H1 (cell line): ENCODE measurements around the gene PGBD5. TPM values are rescaled to one million over a fixed set of nuclear protein-coding genes. Genes with fewer than 3 reads are reported as not detected.

Source experiments
- CTCF ChIA-PET: fragments of 300-600 bp; sonication (Branson Sonifier 250); formaldehyde crosslinking; loops from one replicate; lab custom pipeline; 2021; ENCODE audit not compliant: partially characterized antibody; lab: Charles Lee
- POLR2A ChIA-PET: fragments of 300-600 bp; sonication (Branson Sonifier 250); formaldehyde crosslinking; loops from one replicate; lab custom pipeline; 2021; ENCODE audit warnings: inconsistent platforms; ENCODE audit not compliant: partially characterized antibody; lab: Charles Lee
- DNase-seq, 2 experiments: peaks; one replicate each; pipeline versions ENCODE4 v3.0.0 to v3.0.0-alpha.2; 2010 to 2022; ENCODE audit warnings: low spot score in 2 of 2, low read depth in 1 of 2, mixed read lengths in 1 of 2
- FAIRE-seq: peaks from 2 replicates; lab custom pipeline; 2011; peaks lifted over from hg19 to GRCh38; lab: Jason Lieb, UNC
- H2AFZ ChIP-seq: 2 replicates; pipeline ENCODE4 v1.8.1; 2012; ENCODE audit warnings: low read length, inconsistent platforms
- H2AK5ac ChIP-seq: 2 replicates; pipeline ENCODE4 v1.6.1; 2013; ENCODE audit warnings: low read depth, low read length
- H2BK120ac ChIP-seq: replicated peaks from 2 replicates; pipeline ENCODE3; 2013; ENCODE audit warnings: low read depth, low read length, inconsistent platforms
- H2BK12ac ChIP-seq: 2 replicates; pipeline ENCODE4 v1.6.1; 2013; ENCODE audit warnings: low read depth, low read length
- H2BK15ac ChIP-seq: 2 replicates; pipeline ENCODE4 v1.6.1; 2013; ENCODE audit warnings: low read length
- H2BK20ac ChIP-seq: 2 replicates; pipeline ENCODE4 v1.6.1; 2013; ENCODE audit warnings: low read length
- H2BK5ac ChIP-seq: 2 replicates; pipeline ENCODE4 v1.6.1; 2013; ENCODE audit warnings: low read depth, low read length
- H3K14ac ChIP-seq: 2 replicates; pipeline ENCODE4 v1.6.1; 2013; ENCODE audit warnings: inconsistent platforms; ENCODE audit not compliant: insufficient read length
- H3K18ac ChIP-seq: 2 replicates; pipeline ENCODE4 v1.6.1; 2013; ENCODE audit warnings: low read length; ENCODE audit errors: extremely low read depth
- H3K23ac ChIP-seq: 2 replicates; pipeline ENCODE4 v1.6.1; 2013; ENCODE audit warnings: inconsistent platforms; ENCODE audit not compliant: insufficient read length
- H3K23me2 ChIP-seq: 2 replicates; pipeline ENCODE4 v1.6.1; 2013; ENCODE audit warnings: low read depth, low read length
- H3K27ac ChIP-seq: 2 replicates; pipeline ENCODE4 v1.6.1; 2011; ENCODE audit warnings: low read depth, low read length, inconsistent platforms
- H3K27me3 ChIP-seq, 4 experiments: replicated peaks in 1 of 4; 1 replicate in 1 of 4; 2 replicates in 3 of 4; pipeline versions ENCODE4 v1.6.1 to v1.8.1; 2011 to 2013; ENCODE audit warnings: low read length in 3 of 4, mild to moderate bottlenecking in 3 of 4, inconsistent platforms in 2 of 4, mixed read lengths in 2 of 4, moderate library complexity in 1 of 4; ENCODE audit not compliant: control insufficient read depth in 3 of 4, insufficient read depth in 3 of 4; ENCODE audit errors: extremely low read depth in 1 of 4
- H3K36me3 ChIP-seq, 4 experiments: 2 replicates each; pipeline versions ENCODE4 v1.6.1 to v1.8.1; 2011 to 2013; ENCODE audit warnings: mild to moderate bottlenecking in 4 of 4, low read length in 3 of 4, moderate library complexity in 2 of 4, control low read depth in 1 of 4, inconsistent platforms in 1 of 4; ENCODE audit not compliant: insufficient read depth in 4 of 4, control insufficient read depth in 2 of 4
- H3K4ac ChIP-seq: replicated peaks from 2 replicates; pipeline ENCODE3; 2013; ENCODE audit warnings: low read length, low read depth, mixed read lengths, inconsistent platforms; ENCODE audit not compliant: insufficient read length
- H3K4me1 ChIP-seq, 4 experiments: replicated peaks in 1 of 4; 1 replicate in 1 of 4; 2 replicates in 3 of 4; pipeline versions ENCODE4 v1.6.1 to v1.8.1; 2011 to 2013; ENCODE audit warnings: low read length in 3 of 4, inconsistent platforms in 2 of 4, mixed read lengths in 1 of 4; ENCODE audit not compliant: insufficient read depth in 4 of 4, control insufficient read depth in 3 of 4
- H3K4me2 ChIP-seq, 2 experiments: 2 replicates each; pipeline versions ENCODE4 v1.6.1 to v1.8.1; 2011 to 2013; ENCODE audit warnings: low read depth in 2 of 2, low read length in 2 of 2, control low read depth in 1 of 2, inconsistent platforms in 1 of 2, mild to moderate bottlenecking in 1 of 2; ENCODE audit not compliant: insufficient read depth in 1 of 2
- H3K4me3 ChIP-seq, 4 experiments: fragments of 200-600, 300-600 bp in 1 of 4; sonication (generic), shearing (Covaris generic), sonication (Bioruptor Twin) in 1 of 4; 2 replicates each; pipeline versions ENCODE4 v1.5.1 to v1.8.1; 2011 to 2016; ENCODE audit warnings: low read length in 4 of 4, low read depth in 3 of 4, control low read depth in 2 of 4, inconsistent platforms in 2 of 4, mild to moderate bottlenecking in 2 of 4, mixed read lengths in 1 of 4, moderate library complexity in 1 of 4; ENCODE audit not compliant: insufficient read depth in 2 of 4; ENCODE audit errors: extremely low read depth in 1 of 4
- H3K56ac ChIP-seq: replicated peaks from 2 replicates; pipeline ENCODE3; 2013; ENCODE audit warnings: low read depth, mild to moderate bottlenecking, mixed read lengths, low read length, inconsistent platforms; ENCODE audit not compliant: insufficient read length
- H3K79me1 ChIP-seq: 2 replicates; pipeline ENCODE4 v1.6.1; 2013; ENCODE audit warnings: low read depth, low read length, control low read depth
- H3K79me2 ChIP-seq, 2 experiments: 2 replicates each; pipeline versions ENCODE4 v1.6.1 to v1.8.1; 2012 to 2013; ENCODE audit warnings: low read length in 2 of 2, mild to moderate bottlenecking in 2 of 2, inconsistent platforms in 1 of 2; ENCODE audit not compliant: insufficient read depth in 2 of 2, control insufficient read depth in 1 of 2
- H3K9ac ChIP-seq, 4 experiments: replicated peaks in 1 of 4; 1 replicate in 1 of 4; 2 replicates in 3 of 4; pipeline versions ENCODE4 v1.6.1 to v1.8.1; 2011 to 2013; ENCODE audit warnings: low read depth in 3 of 4, low read length in 3 of 4, control low read depth in 2 of 4, mild to moderate bottlenecking in 2 of 4, moderate library complexity in 2 of 4, inconsistent platforms in 1 of 4; ENCODE audit errors: extremely low read depth in 1 of 4
- H3K9me3 ChIP-seq, 2 experiments: 2 replicates each; pipeline versions ENCODE4 v1.6.1 to v1.8.1; 2012 to 2013; ENCODE audit warnings: mild to moderate bottlenecking in 2 of 2, moderate library complexity in 2 of 2, control low read depth in 1 of 2, inconsistent platforms in 1 of 2, low read depth in 1 of 2, low read length in 1 of 2, mixed read lengths in 1 of 2; ENCODE audit not compliant: insufficient read depth in 2 of 2
- H4K20me1 ChIP-seq, 2 experiments: replicated peaks in 1 of 2; 2 replicates each; pipeline versions ENCODE3 to v1.8.1; 2011 to 2013; ENCODE audit warnings: inconsistent platforms in 2 of 2, low read length in 2 of 2, mild to moderate bottlenecking in 1 of 2; ENCODE audit not compliant: insufficient read depth in 2 of 2, control insufficient read depth in 1 of 2
- H4K5ac ChIP-seq: 2 replicates; pipeline ENCODE4 v1.6.1; 2013; ENCODE audit warnings: low read length, low read depth, mixed read lengths, inconsistent platforms; ENCODE audit not compliant: insufficient read length
- H4K8ac ChIP-seq: 2 replicates; pipeline ENCODE4 v1.8.0; 2013; ENCODE audit warnings: mild to moderate bottlenecking, moderate library complexity, low read length, inconsistent platforms; ENCODE audit not compliant: insufficient read depth; ENCODE audit errors: extremely low read depth
- H4K91ac ChIP-seq: replicated peaks from 2 replicates; pipeline ENCODE3; 2013; ENCODE audit warnings: low read length, mixed read lengths, inconsistent platforms; ENCODE audit not compliant: insufficient read length
- ASH2L ChIP-seq: fragments of 200-600, 300-600 bp; sonication (generic); IDR thresholded peaks from one replicate; pipeline ENCODE4 v1.7.1; 2017; ENCODE audit warnings: low read length
- CBX8 ChIP-seq: fragments of 300-800, 300-1000 bp; sonication (generic); IDR thresholded peaks from 2 replicates; pipeline ENCODE4 v1.7.1; 2016; ENCODE audit warnings: low read depth, low read length, borderline replicate concordance
- CHD2 ChIP-seq: IDR thresholded peaks from 2 replicates; pipeline ENCODE4 v1.6.1; 2012; ENCODE audit warnings: low read length, improper control_type of control experiment
- EP300 ChIP-seq, 2 experiments: IDR thresholded peaks; 1 replicate in 1 of 2; 2 replicates in 1 of 2; pipeline ENCODE4 v1.6.1; 2011 to 2012; ENCODE audit warnings: low read depth in 2 of 2, low read length in 2 of 2, mild to moderate bottlenecking in 2 of 2, borderline replicate concordance in 1 of 2, inconsistent platforms in 1 of 2, moderate library complexity in 1 of 2
- EZH2 ChIP-seq: fragments of 200-600 bp; sonication (generic); IDR thresholded peaks from 2 replicates; pipeline ENCODE4 v1.7.1; 2012; ENCODE audit warnings: low read depth, mild to moderate bottlenecking, moderate library complexity, low read length, inconsistent platforms; ENCODE audit not compliant: severe bottlenecking
- MAFK ChIP-seq: IDR thresholded peaks from 2 replicates; pipeline ENCODE4 v1.6.1; 2012; ENCODE audit warnings: low read depth, mild to moderate bottlenecking, improper control_type of control experiment, low read length
- NRF1 ChIP-seq: IDR thresholded peaks from 2 replicates; pipeline ENCODE4 v1.6.1; 2011; ENCODE audit warnings: mild to moderate bottlenecking, low read depth, low read length, improper control_type of control experiment
- RFX5 ChIP-seq: IDR thresholded peaks from 2 replicates; pipeline ENCODE4 v1.6.1; 2011; ENCODE audit warnings: low read depth, low read length, improper control_type of control experiment, borderline replicate concordance
- SAP30 ChIP-seq: fragments of 300-600 bp; sonication (generic); IDR thresholded peaks from 2 replicates; pipeline ENCODE4 v1.7.1; 2012; ENCODE audit warnings: low read length, moderate library complexity, mild to moderate bottlenecking, inconsistent platforms; ENCODE audit not compliant: insufficient read depth, insufficient replicate concordance
- USF2 ChIP-seq: IDR thresholded peaks from 2 replicates; pipeline ENCODE4 v1.6.1; 2011; ENCODE audit warnings: low read length, improper control_type of control experiment
- WGBS, 2 experiments: shearing (Covaris generic) in 1 of 2; methylation state at CpG; one replicate each; pipeline versions ENCODE4 v1.1.6 to v1.1.7; 2013 to 2015; ENCODE audit warnings: low lambda C conversion rate in 2 of 2, mixed read lengths in 2 of 2, inconsistent platforms in 1 of 2, low coverage in 1 of 2, missing lambda C conversion rate in 1 of 2; ENCODE audit not compliant: insufficient replicate concordance in 2 of 2, insufficient coverage in 1 of 2, insufficient read length in 1 of 2; ENCODE audit errors: extremely low coverage in 1 of 2, missing lambda C conversion rate in 1 of 2; 5-methylcytosine and 5-hydroxymethylcytosine counted together
- polyA plus RNA-seq, 7 experiments: library from polyadenylated mRNA; depleted of rRNA in 3 of 7; stranded (reverse) in 5 of 7; unstranded in 2 of 7; fragments of >200 nt in 5 of 7; fragments of 200-250 nt in 2 of 7; gene quantifications; 1 replicate in 5 of 7; 2 replicates in 1 of 7; 4 replicates in 1 of 7; pipeline versions ENCODE4 v1.2.1 to v1.2.3, GENCODE V29; 2011 to 2013; ENCODE audit warnings: missing spikeins in 2 of 7, mixed read lengths in 2 of 7
- total RNA-seq: library from RNA; stranded (reverse); fragmentation: NEBNext Ultra II Directional; extraction: Animal tissue kit (Norgen Biotek cat#: 25700); gene quantifications from 2 replicates; pipeline ENCODE4 v1.2.1, GENCODE V29; 2021

PGBD5 gene
- total and polyA plus RNA-seq, 2 of the 8 experiments (the other 6 are each of a cell fraction or from before 2014, with no cell fraction given) = 16.3 to 18.4 TPM

GRCh38 chr1:230277201-230278025 is 148.7 kb downstream of the PGBD5 start:
- peaks cover 0 to 19% (median 1%) of the 10 kb centered on the region in 4 experiments; a peak in 3 of 8 replicates for H3K36me3 ChIP-seq
- no peak overlapping the region for H2BK5ac ChIP-seq
- peak overlapping the region in 3 of 4 experiments; percentile 18 to 38 (median 32); a peak in 3 of 8 replicates for H3K4me3 ChIP-seq
- POLR2A ChIA-PET = interaction anchor here (0.7 to 3.0 kb wide), 5 partner anchors 11 to 621 kb away, joined by 3 to 14 read pairs (median 3); no protein-coding TSS in a partner anchor
- DNase-seq (peak; percentile 74 to 87), FAIRE-seq (peak; percentile 98)
- no peak overlapping the region for H3K27ac ChIP-seq
- no peaks in the 10 kb centered on the region for H3K9me3 ChIP-seq
- peak overlapping the region; percentile 39 to 55 for H3K4me2 ChIP-seq
- no peak overlapping the region for H3K4ac ChIP-seq
- no peak overlapping the region for H2BK15ac ChIP-seq
- 19% methylated on average over 15 of the region's 15 CpGs; no CpG with 5 or more reads in 1 of the 2 experiments for WGBS, 2 experiments
- H4K8ac ChIP-seq = no peak overlapping the region
- no peaks in the 10 kb centered on the region for H3K79me2 ChIP-seq
- H3K14ac ChIP-seq = no peak overlapping the region
- no peak overlapping the region for H3K56ac ChIP-seq
- CTCF ChIA-PET = interaction anchor here (0.7 to 2.1 kb wide), 10 partner anchors 11 to 616 kb away, joined by 3 to 10 read pairs (median 3); no protein-coding TSS in a partner anchor
- H3K18ac ChIP-seq = no peak overlapping the region
- H2BK120ac ChIP-seq = no peak overlapping the region
- no peaks in the 10 kb centered on the region for H3K27me3 ChIP-seq
- H4K20me1 ChIP-seq = peaks cover 0 to 3% of the 10 kb centered on the region in 2 experiments
- no peaks in the 10 kb centered on the region for H3K23me2 ChIP-seq
- peaks cover 9 to 20% (median 11%) of the 10 kb centered on the region in 4 experiments for H3K4me1 ChIP-seq
- H3K9ac ChIP-seq = no peak overlapping the region
- no peaks in the 10 kb centered on the region; the same call in 1 of the 2 replicates for H3K79me1 ChIP-seq
- H3K23ac ChIP-seq = no peak overlapping the region
- no peak overlapping the region for H4K91ac ChIP-seq
- H2AFZ ChIP-seq = no peak overlapping the region
- H2BK12ac ChIP-seq = no peak overlapping the region
- H4K5ac ChIP-seq = no peak overlapping the region
- no peak overlapping the region for H2AK5ac ChIP-seq
- H2BK20ac ChIP-seq = no peak overlapping the region
- TF ChIP-seq CBX8 (no peak), SAP30 (peak; percentile 85), EP300 (IDR thresholded peaks at IDR 0.05; ENCODE audit: borderline replicate concordance in 1 of 2, low read depth in 2 of 2, low read length in 2 of 2) (peak in 1 of 2 experiments; percentile 81; a peak in 1 of 3 replicates), USF2 (no peak), NRF1 (no peak; the same call in 1 of the 2 replicates), RFX5 (no peak), CHD2 (no peak), ASH2L (peak; percentile 51), MAFK (no peak), EZH2 (no peak)
